RCC 7860 (cell line): ENCODE measurements around the gene CENPP.
A peak's percentile ranks its signal among the peaks of the same experiment; 100 is the strongest.

Source experiments
- DNase-seq: peaks from one replicate; pipeline ENCODE4 v3.0.0-alpha.2; 2015; ENCODE audit warnings: low spot score
- FAIRE-seq: peaks from 2 replicates; lab custom pipeline; 2012; peaks lifted over from hg19 to GRCh38; lab: Jason Lieb, UNC

Gene CENPP

GRCh38 chr9:92422611-92423338 lies 97.0 kb downstream of the CENPP start:
- FAIRE-seq (no peak), DNase-seq (no peak)

GRCh38 chr9:92423612-92424011 lies 97.9 kb downstream of the CENPP start:
- no peak for FAIRE-seq

DNA sequence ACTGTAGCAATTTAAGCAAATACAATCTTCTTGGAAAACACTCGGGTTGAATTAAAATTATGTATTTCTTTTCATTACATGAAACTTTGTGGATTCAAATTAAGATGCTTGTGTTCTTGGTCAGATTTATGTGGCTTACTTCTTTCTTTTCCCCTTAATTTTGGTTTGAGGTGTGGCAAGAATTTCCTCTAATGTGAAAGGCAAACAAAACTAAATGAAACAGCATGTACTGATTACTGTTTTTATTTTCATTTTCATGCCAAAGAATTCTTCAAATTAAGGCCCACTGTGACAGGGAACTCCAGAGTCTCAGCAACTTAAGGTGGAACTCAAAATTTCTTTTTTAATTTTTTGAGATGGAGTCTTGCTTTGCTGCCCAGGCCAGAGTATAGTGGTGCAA lies 98.6 kb downstream of the CENPP start, which contains the start of gene OMD:
Gene OMD, minus strand, starts transcription at position 132 of the 400 bp plus-strand sequence. CDS start 6,913 bp downstream, outside the sequence.
- DNase-seq (no peak), FAIRE-seq (no peak)

More at GRCh38 chr9:92423612-92424011, 97.9 kb downstream of the CENPP start:
- DNase-seq, result no peak

- no peak for FAIRE-seq
These were observed 99.7 kb downstream of the CENPP start for GRCh38 chr9:92425474-92425873.

GRCh38 chr9:92426501-92427145 lies 100.9 kb downstream of the CENPP start:
- no peak for FAIRE-seq
- DNase-seq, result no peak

More at GRCh38 chr9:92425474-92425873, 99.7 kb downstream of the CENPP start:
- DNase-seq, result no peak

DNA sequence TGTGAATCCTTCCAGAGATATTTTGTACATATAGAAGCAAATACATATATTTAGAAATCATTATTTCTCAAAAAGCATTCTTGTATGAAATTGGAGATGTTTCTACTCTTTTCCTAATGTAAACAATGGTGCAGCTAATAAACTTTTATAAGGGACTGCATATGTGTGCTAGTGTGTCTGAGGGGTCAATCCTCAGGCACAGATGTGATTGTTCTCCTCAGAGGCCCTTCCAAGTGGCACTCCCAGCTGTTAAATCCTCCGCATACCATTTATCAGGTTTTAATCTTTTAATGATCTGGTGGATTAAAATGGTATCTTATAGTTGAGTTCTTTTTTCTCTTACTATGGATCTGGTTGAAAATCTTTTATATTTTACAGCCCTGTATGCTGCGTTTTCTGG lies 104.1 kb downstream of the CENPP start:
- DNase-seq, result no peak
- no peak for FAIRE-seq

- FAIRE-seq (no peak), DNase-seq (no peak)
These were observed 106.6 kb downstream of the CENPP start for GRCh38 chr9:92432350-92432749.

DNA sequence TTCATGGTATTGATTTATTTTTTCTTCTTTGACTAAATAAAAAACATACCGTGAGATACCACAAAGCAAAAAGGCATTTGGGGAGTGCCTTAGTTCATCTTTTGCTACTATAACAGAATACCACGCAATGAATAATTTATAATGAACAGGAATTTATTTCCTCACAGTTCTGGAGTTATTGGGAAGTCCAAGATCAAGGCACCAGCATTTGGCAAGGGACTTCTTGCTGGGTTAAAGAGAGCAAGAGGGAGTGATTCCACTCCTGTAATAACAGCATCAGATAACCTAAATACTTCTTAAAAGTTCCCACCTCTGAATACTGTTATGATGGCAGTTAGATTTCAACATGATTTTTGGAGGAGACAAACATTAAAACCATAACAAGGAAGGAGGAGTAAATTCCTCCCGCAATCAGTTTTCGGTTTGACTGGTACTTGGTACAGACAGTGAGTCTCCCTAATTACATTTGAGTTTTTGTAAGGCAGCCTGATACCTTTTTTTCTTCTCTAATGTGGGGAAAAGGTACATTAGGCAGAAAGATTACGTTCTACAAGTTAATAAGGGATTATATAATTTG lies 107.3 kb downstream of the CENPP start:
- no peak for FAIRE-seq
- no peak for DNase-seq

DNA sequence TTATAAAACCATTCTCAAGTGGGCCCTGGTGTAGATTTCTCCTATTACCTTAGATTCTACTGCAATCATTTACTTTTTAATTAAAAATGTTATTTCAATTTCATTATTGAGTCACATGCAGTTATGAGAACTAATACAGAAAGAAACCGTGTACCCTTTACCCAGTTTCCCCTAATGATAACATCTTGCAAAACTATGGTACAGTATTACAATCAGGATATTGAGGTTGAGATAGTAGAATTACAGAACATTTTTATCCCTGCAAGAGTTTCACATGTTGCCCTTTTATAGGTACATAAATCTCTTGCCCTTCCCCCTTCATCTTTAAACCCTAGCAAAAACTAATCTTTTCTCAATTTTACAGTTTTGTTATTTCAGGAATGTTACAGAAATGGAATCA lies 109.5 kb downstream of the CENPP start:
- no peak for FAIRE-seq
- DNase-seq, result no peak

- no peak for DNase-seq
- peak; percentile 83 for FAIRE-seq
These were observed 113.3 kb downstream of the CENPP start for GRCh38 chr9:92438900-92439526.

GRCh38 chr9:92439921-92440750 lies 114.4 kb downstream of the CENPP start:
- FAIRE-seq (no peak), DNase-seq (peak; percentile 24)

GRCh38 chr9:92440751-92441046 lies 114.9 kb downstream of the CENPP start:
- DNase-seq (no peak), FAIRE-seq (no peak)

GRCh38 chr9:92444841-92445240 lies 119.1 kb downstream of the CENPP start:
- FAIRE-seq, result no peak
- no peak for DNase-seq

GRCh38 chr9:92446536-92446935 lies 120.8 kb downstream of the CENPP start:
- no peak for DNase-seq
- no peak for FAIRE-seq

GRCh38 chr9:92455217-92455616 lies 129.5 kb downstream of the CENPP start:
- no peak for DNase-seq
- FAIRE-seq, result no peak

GRCh38 chr9:92457576-92457975 lies 131.8 kb downstream of the CENPP start:
- DNase-seq (no peak), FAIRE-seq (no peak)

GRCh38 chr9:92463387-92463786 lies 137.6 kb downstream of the CENPP start:
- DNase-seq (no peak), FAIRE-seq (no peak)

- no peak for FAIRE-seq
- no peak for DNase-seq
These were observed 138.2 kb downstream of the CENPP start for GRCh38 chr9:92463984-92464383.

GRCh38 chr9:92467041-92467440 lies 141.3 kb downstream of the CENPP start:
- DNase-seq (no peak), FAIRE-seq (no peak)

DNA sequence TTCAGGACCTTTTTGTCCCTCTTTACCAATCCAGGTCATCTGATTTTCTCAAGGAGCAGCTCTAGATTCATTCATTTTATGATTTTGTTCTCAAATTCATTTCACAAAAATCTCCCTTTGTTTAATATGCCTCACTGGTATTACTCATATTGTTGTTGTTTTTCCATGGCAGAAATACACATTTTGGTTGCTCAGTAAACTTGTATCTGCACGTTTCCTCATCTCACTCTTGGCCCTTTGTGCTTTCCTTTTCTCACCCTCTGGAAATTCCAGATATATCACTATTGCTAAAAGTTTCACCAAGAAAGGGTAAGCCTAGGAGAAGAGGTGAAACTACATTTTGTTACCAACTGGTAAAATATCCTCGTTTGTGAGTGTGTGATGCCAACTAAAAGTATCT lies 141.8 kb downstream of the CENPP start:
- DNase-seq (no peak), FAIRE-seq (no peak)

GRCh38 chr9:92468206-92468605 lies 142.5 kb downstream of the CENPP start:
- FAIRE-seq, result no peak
- no peak for DNase-seq
